ENCODE results near the gene PRR14.
"Not testable (repeated sequence)": the region's sequence is repeated elsewhere in the genome, so short reads cannot be mapped to it uniquely, and the experiment has no call there.

The PRR14 gene

GRCh38 chr16:30696646-30697045 is 45.9 kb downstream of the PRR14 start:
- not testable (repeated sequence) for DNase-seq

GRCh38 chr16:30697264-30698138 is 46.7 kb downstream of the PRR14 start:
- DNase-seq = peak; percentile 97

GRCh38 chr16:30698139-30698815 is 47.5 kb downstream of the PRR14 start:
- peak; percentile 92 for DNase-seq

GRCh38 chr16:30698816-30699614 is 48.3 kb downstream of the PRR14 start, which contains the start of gene SRCAP:
TSS of gene SRCAP (plus strand) at chr16:30699171. CDS start at chr16:30700825, 1,654 bp downstream.
- peak; percentile 83 for DNase-seq

GRCh38 chr16:30699615-30700099 is 48.9 kb downstream of the PRR14 start:
- no peak for DNase-seq

GRCh38 chr16:30700491-30700890 is 49.7 kb downstream of the PRR14 start:
- DNase-seq = no peak

- no peak for DNase-seq
These were observed 50.2 kb downstream of the PRR14 start for GRCh38 chr16:30700971-30701370.

GRCh38 chr16:30703071-30703470 is 52.3 kb downstream of the PRR14 start:
- not testable (repeated sequence) for DNase-seq

DNA sequence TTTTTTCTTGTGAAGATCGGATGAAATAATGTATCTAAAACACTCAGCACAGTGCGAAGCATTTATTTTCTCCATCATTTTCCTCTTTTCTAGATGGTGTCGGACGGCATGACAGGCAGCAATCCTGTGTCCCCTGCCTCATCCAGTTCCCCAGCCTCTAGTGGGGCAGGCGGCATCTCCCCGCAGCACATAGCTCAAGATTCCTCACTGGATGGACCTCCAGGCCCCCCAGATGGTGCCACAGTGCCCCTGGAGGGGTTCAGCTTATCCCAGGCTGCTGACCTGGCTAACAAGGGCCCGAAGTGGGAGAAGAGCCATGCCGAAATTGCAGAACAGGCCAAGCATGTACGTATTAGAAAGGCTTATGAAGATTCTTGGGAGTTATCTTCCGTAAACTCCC is 53.2 kb downstream of the PRR14 start:
- no peak for DNase-seq

Data from DMS53 (cell line).